Medulla oblongata (tissue), 1 donor: ENCODE measurements around the gene C1QTNF9.
"Not testable (repeated sequence)": the region's sequence is repeated elsewhere in the genome, so short reads cannot be mapped to it uniquely, and the experiment has no call there.

Experiments used
- DNase-seq: peaks from one replicate; pipeline ENCODE4 v3.0.0-alpha.2; 2015; ENCODE audit errors: extremely low spot score

Gene C1QTNF9

GRCh38 chr13:24309300-24309699 is at the start of gene C1QTNF9:
Gene C1QTNF9, plus strand, starts transcription at chr13:24309580. Its CDS starts 6,424 bp downstream, at chr13:24316004.
- DNase-seq: not testable (repeated sequence)

GRCh38 chr13:24261566-24261965 is 47.8 kb upstream of the C1QTNF9 start:
- DNase-seq: no peak

- DNase-seq: no peak
These were observed 45.7 kb upstream of the C1QTNF9 start for GRCh38 chr13:24263632-24264031.

GRCh38 chr13:24264976-24265375 is 44.4 kb upstream of the C1QTNF9 start:
- no peak for DNase-seq

- no peak for DNase-seq
These were observed 43.9 kb upstream of the C1QTNF9 start for GRCh38 chr13:24265453-24265852.

- DNase-seq: peak; percentile 72
These were observed 42.1 kb upstream of the C1QTNF9 start for GRCh38 chr13:24267274-24267673.

GRCh38 chr13:24267801-24268200 is 41.6 kb upstream of the C1QTNF9 start:
- no peak for DNase-seq

- DNase-seq: no peak
These were observed 39.6 kb upstream of the C1QTNF9 start for GRCh38 chr13:24269821-24270220.

- DNase-seq: peak; percentile 92
These were observed 38.7 kb upstream of the C1QTNF9 start for GRCh38 chr13:24270639-24271141.

- no peak for DNase-seq
These were observed 38.2 kb upstream of the C1QTNF9 start for GRCh38 chr13:24271231-24271600.

GRCh38 chr13:24271601-24272451 is 37.6 kb upstream of the C1QTNF9 start:
- peak; percentile 92 for DNase-seq

GRCh38 chr13:24272452-24273161 is 36.8 kb upstream of the C1QTNF9 start:
- DNase-seq: no peak

GRCh38 chr13:24273926-24274325 is 35.5 kb upstream of the C1QTNF9 start:
- DNase-seq: no peak

GRCh38 chr13:24274452-24275021 is 34.8 kb upstream of the C1QTNF9 start:
- DNase-seq: peak; percentile 87

GRCh38 chr13:24275041-24275440 is 34.3 kb upstream of the C1QTNF9 start:
- DNase-seq: no peak

GRCh38 chr13:24276306-24276705 is 33.1 kb upstream of the C1QTNF9 start:
- DNase-seq: no peak

- DNase-seq: no peak
These were observed 32.5 kb upstream of the C1QTNF9 start for GRCh38 chr13:24276861-24277260.

- DNase-seq: no peak
These were observed 31.6 kb upstream of the C1QTNF9 start for GRCh38 chr13:24277761-24278160.

GRCh38 chr13:24279327-24280110 is 29.9 kb upstream of the C1QTNF9 start:
- no peak for DNase-seq

GRCh38 chr13:24280720-24281119 is 28.7 kb upstream of the C1QTNF9 start:
- DNase-seq: peak; percentile 86

- no peak for DNase-seq
These were observed 28.0 kb upstream of the C1QTNF9 start for GRCh38 chr13:24281188-24282008.
